HepG2 (cell line): ENCODE measurements around the gene ACACB. TPM values are rescaled to one million over a fixed set of nuclear protein-coding genes. Genes with fewer than 3 reads are reported as not detected.

Experiments
- ADNP ChIP-seq: sonication (generic); formaldehyde crosslinking; IDR thresholded peaks from 2 replicates; pipeline ENCODE4 v1.4.0; 2020; ENCODE audit warnings: missing genetic modification reagents
- FOXM1 ChIP-seq: sonication (generic); formaldehyde crosslinking; IDR thresholded peaks from 2 replicates; pipeline ENCODE4 v1.5.0; 2020; ENCODE audit warnings: missing genetic modification reagents
- HNF4A ChIP-seq: sonication (generic); formaldehyde crosslinking; IDR thresholded peaks from 2 replicates; pipeline ENCODE4 v1.4.0; 2020; ENCODE audit warnings: missing genetic modification reagents
- KLF13 ChIP-seq: sonication (generic); formaldehyde crosslinking; IDR thresholded peaks from 2 replicates; pipeline ENCODE4 v1.4.0; 2020; ENCODE audit warnings: mild to moderate bottlenecking, missing genetic modification reagents
- MAF1 ChIP-seq: sonication (generic); formaldehyde crosslinking; IDR thresholded peaks from 2 replicates; pipeline ENCODE4 v1.5.0; 2020; ENCODE audit warnings: missing genetic modification reagents, borderline replicate concordance
- MEIS1 ChIP-seq: sonication (generic); formaldehyde crosslinking; IDR thresholded peaks from 2 replicates; pipeline ENCODE4 v1.9.0; 2021; ENCODE audit warnings: mild to moderate bottlenecking, missing genetic modification reagents, moderate library complexity, borderline replicate concordance
- SNAI1 ChIP-seq: sonication (generic); formaldehyde crosslinking; IDR thresholded peaks from 2 replicates; pipeline ENCODE4 v1.5.0; 2020; ENCODE audit warnings: mild to moderate bottlenecking, missing genetic modification reagents, borderline replicate concordance
- SOX13 ChIP-seq, 3 experiments: fragments of 450-650 bp in 1 of 3; sonication (generic) in 1 of 3; formaldehyde crosslinking in 1 of 3; IDR thresholded peaks in 2 of 3; conservative IDR thresholded peaks in 1 of 3; 2 replicates each; pipeline versions ENCODE4 v1.5.0 to v1.6.1; 2016 to 2020; ENCODE audit warnings: antibody characterized with exemption in 1 of 3, mild to moderate bottlenecking in 1 of 3, missing compliant biosample characterization in 1 of 3, missing genetic modification reagents in 1 of 3, moderate library complexity in 1 of 3
- STAT6 ChIP-seq: sonication (generic); formaldehyde crosslinking; IDR thresholded peaks from 2 replicates; pipeline ENCODE4 v1.4.0; 2020; ENCODE audit warnings: missing genetic modification reagents, mild to moderate bottlenecking, borderline replicate concordance
- U2AF2 ChIP-seq: fragments of 200-400 bp; formaldehyde crosslinking; IDR thresholded peaks from 2 replicates; pipeline ENCODE4 v1.6.1; 2017; ENCODE audit warnings: low read depth, mild to moderate bottlenecking, low read length
- XRCC5 ChIP-seq: fragments of 200-400 bp; formaldehyde crosslinking; optimal IDR thresholded peaks from 2 replicates; pipeline ENCODE3; 2017; ENCODE audit warnings: mild to moderate bottlenecking, low read length
- YEATS2 ChIP-seq: sonication (generic); formaldehyde crosslinking; IDR thresholded peaks from 2 replicates; pipeline ENCODE4 v1.4.0; 2020; ENCODE audit warnings: missing genetic modification reagents, borderline replicate concordance
- ZBTB42 ChIP-seq: sonication (generic); formaldehyde crosslinking; IDR thresholded peaks from 2 replicates; pipeline ENCODE4 v1.5.0; 2020; ENCODE audit warnings: mild to moderate bottlenecking, missing genetic modification reagents
- ZKSCAN8 ChIP-seq: IDR thresholded peaks from 2 replicates; pipeline ENCODE4 v1.6.1; 2016; ENCODE audit warnings: borderline replicate concordance, missing genetic modification reagents, missing compliant biosample characterization
- ZNF331 ChIP-seq: sonication (generic); formaldehyde crosslinking; IDR thresholded peaks from 2 replicates; pipeline ENCODE4 v1.4.0; 2020; ENCODE audit warnings: missing genetic modification reagents
- ZNF768 ChIP-seq: sonication (generic); formaldehyde crosslinking; IDR thresholded peaks from 2 replicates; pipeline ENCODE4 v1.4.0; 2020; ENCODE audit warnings: missing genetic modification reagents
- ZNF780A ChIP-seq: sonication (generic); formaldehyde crosslinking; IDR thresholded peaks from 2 replicates; pipeline ENCODE4 v1.8.0; 2022; ENCODE audit warnings: mild to moderate bottlenecking, missing genetic modification reagents, moderate library complexity
- polyA plus RNA-seq, 8 experiments: library from polyadenylated mRNA; depleted of rRNA in 3 of 8; stranded (reverse) in 7 of 8; unstranded in 1 of 8; fragments of >200 nt; fragmentation: Illumina TruSeq in 4 of 8; extraction: Trizol in 4 of 8; gene quantifications; 2 replicates each; pipeline versions ENCODE4 v1.2.1 to v1.2.3, GENCODE V29; 2011 to 2016; ENCODE audit warnings: low read depth in 4 of 8, missing spikeins in 1 of 8, mixed read lengths in 1 of 8; ENCODE audit not compliant: insufficient read depth in 1 of 8
- total RNA-seq, 5 experiments: library from RNA; depleted of rRNA; stranded (reverse); fragments of >200 nt; fragmentation: Illumina TruSeq; extraction: Trizol; gene quantifications; 2 replicates each; pipeline ENCODE4 v1.2.3, GENCODE V29; 2016; ENCODE audit warnings: low read depth in 1 of 5
- TF ChIP-seq, protein P1 (sequence below): sonication (generic); formaldehyde crosslinking; IDR thresholded peaks from 2 replicates; pipeline ENCODE4 v1.5.1; 2020; ENCODE audit warnings: mild to moderate bottlenecking, missing genetic modification reagents, moderate library complexity
- TF ChIP-seq, protein P2 (sequence below): sonication (generic); formaldehyde crosslinking; IDR thresholded peaks from 2 replicates; pipeline ENCODE4 v1.8.1; 2022; ENCODE audit warnings: low read depth, mild to moderate bottlenecking, missing genetic modification reagents

Gene ACACB
- total and polyA plus RNA-seq, 2 of the 13 experiments (the other 11 are each of a cell fraction or from before 2014, with no cell fraction given): 6.2 to 8.6 TPM

DNA sequence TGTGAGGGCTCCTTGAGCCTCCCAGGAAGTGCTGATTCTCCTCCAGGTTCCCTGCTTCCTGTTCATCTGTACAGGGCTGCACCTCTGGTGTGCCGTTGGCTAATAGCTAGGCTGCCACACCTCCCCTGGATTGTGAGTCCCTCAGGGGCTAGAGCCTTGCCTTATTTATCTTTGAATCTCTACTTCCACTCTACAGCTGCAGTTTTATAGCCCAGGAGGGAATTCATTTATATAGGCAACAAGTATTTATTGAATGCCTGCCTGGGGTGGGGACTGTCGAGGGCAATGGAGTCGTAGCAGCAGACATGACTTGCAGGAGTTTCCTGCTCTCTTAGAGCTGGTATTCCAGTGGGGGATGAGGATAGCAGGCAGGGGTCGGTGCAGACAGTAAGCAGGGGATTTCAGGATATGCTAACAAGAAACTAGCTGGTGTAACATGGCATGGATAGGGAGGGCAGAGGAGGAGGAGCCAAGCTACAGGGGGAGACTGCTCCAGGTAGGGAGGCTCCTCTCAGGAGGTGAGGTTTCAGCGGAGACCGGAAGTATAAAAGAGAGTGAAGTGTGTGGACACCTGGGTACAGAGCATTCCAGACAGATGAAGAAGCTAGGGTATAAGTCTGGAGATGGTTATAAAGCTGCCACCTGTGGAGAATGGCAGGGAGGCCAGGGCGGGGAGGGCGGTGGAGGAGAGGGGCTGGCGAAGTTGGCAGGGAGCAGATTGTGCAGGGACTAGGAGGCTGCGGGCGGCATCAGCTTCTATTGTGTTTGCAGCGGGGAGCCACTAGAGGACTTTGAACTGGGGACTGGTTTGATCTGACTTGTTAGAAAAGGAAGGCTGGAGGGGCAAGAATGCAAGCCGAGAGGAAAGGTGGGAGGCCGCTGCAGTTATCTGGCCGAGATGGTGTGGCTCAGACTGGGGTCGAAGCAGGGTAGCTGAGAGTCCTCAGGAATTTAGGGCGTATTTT is 46.8 kb upstream of the ACACB start (continued):
- TF ChIP-seq STAT6 (CRISPR knock-in tag) (no peak), ZNF780A (no peak), ADNP (CRISPR knock-in tag) (no peak), FOXM1 (CRISPR knock-in tag) (no peak), YEATS2 (CRISPR knock-in tag) (no peak), XRCC5 (peak; percentile 25), MEIS1 (CRISPR knock-in tag) (no peak), ZKSCAN8 (no peak), U2AF2 (no peak), SNAI1 (CRISPR knock-in tag) (no peak), SOX13 (IDR thresholded peaks at IDR 0.05) (no peak), SOX13 (CRISPR knock-in tag; conservative IDR thresholded peaks at IDR 0.05 in 1 of 2, IDR thresholded peaks at IDR 0.05 in 1 of 2) (no peak), ZNF768 (no peak), HNF4A (CRISPR knock-in tag) (peak; percentile 52), MAF1 (no peak), ZNF331 (CRISPR knock-in tag) (no peak), ZBTB42 (CRISPR knock-in tag) (no peak), KLF13 (CRISPR knock-in tag) (no peak)
- TF ChIP-seq, protein P1, sequence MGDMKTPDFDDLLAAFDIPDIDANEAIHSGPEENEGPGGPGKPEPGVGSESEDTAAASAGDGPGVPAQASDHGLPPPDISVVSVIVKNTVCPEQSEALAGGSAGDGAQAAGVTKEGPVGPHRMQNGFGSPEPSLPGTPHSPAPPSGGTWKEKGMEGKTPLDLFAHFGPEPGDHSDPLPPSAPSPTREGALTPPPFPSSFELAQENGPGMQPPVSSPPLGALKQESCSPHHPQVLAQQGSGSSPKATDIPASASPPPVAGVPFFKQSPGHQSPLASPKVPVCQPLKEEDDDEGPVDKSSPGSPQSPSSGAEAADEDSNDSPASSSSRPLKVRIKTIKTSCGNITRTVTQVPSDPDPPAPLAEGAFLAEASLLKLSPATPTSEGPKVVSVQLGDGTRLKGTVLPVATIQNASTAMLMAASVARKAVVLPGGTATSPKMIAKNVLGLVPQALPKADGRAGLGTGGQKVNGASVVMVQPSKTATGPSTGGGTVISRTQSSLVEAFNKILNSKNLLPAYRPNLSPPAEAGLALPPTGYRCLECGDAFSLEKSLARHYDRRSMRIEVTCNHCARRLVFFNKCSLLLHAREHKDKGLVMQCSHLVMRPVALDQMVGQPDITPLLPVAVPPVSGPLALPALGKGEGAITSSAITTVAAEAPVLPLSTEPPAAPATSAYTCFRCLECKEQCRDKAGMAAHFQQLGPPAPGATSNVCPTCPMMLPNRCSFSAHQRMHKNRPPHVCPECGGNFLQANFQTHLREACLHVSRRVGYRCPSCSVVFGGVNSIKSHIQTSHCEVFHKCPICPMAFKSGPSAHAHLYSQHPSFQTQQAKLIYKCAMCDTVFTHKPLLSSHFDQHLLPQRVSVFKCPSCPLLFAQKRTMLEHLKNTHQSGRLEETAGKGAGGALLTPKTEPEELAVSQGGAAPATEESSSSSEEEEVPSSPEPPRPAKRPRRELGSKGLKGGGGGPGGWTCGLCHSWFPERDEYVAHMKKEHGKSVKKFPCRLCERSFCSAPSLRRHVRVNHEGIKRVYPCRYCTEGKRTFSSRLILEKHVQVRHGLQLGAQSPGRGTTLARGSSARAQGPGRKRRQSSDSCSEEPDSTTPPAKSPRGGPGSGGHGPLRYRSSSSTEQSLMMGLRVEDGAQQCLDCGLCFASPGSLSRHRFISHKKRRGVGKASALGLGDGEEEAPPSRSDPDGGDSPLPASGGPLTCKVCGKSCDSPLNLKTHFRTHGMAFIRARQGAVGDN (CRISPR knock-in tag): peak; percentile 37; the same call in 1 of the 2 replicates
- TF ChIP-seq, protein P2, sequence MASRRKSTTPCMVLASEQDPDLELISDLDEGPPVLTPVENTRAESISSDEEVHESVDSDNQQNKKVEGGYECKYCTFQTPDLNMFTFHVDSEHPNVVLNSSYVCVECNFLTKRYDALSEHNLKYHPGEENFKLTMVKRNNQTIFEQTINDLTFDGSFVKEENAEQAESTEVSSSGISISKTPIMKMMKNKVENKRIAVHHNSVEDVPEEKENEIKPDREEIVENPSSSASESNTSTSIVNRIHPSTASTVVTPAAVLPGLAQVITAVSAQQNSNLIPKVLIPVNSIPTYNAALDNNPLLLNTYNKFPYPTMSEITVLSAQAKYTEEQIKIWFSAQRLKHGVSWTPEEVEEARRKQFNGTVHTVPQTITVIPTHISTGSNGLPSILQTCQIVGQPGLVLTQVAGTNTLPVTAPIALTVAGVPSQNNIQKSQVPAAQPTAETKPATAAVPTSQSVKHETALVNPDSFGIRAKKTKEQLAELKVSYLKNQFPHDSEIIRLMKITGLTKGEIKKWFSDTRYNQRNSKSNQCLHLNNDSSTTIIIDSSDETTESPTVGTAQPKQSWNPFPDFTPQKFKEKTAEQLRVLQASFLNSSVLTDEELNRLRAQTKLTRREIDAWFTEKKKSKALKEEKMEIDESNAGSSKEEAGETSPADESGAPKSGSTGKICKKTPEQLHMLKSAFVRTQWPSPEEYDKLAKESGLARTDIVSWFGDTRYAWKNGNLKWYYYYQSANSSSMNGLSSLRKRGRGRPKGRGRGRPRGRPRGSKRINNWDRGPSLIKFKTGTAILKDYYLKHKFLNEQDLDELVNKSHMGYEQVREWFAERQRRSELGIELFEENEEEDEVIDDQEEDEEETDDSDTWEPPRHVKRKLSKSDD: no peak
